HG02970 (cell line): ENCODE results near the gene SPTB.
"Not testable (repeated sequence)": the region's sequence is repeated elsewhere in the genome, so short reads cannot be mapped to it uniquely, and the experiment has no call there.

Experiments used
- ATAC-seq: cut with Tn5 transposase; IDR thresholded peaks from one replicate; pipeline ENCODE4 v1.9.1; 2021; ENCODE audit warnings: mild to moderate bottlenecking, moderate library complexity, moderate number of reproducible peaks; ENCODE audit not compliant: unreplicated experiment, low FRiP score

Gene SPTB

DNA sequence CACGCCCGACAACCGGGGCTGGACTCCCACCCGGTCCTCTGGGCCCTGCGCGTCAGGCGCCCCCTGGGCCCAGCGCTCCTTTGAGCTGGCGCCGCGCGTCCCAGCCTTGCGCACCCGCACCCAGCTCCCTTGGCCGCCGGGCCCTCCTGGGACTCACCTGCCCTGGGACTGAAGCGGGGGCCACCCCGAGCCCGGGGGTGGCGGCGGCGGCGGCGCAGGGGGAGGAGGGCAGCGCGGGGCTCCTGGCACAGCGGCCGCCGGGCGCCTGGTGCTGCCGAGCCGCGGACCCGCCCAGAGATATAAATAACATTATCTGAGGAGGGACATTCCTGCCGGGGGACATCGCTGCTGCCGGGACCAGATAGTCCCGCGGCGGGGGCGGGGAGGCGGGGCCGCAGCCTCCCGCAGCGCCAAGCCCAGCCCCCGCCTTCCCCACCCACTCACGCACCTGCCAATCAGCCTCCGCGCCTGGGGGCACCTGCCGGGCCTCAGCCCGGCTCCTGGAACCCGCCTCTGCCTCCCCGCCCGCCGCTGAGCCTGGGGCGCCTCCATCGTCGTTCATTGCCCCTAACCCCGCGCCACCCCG lies at the start of gene SPTB:
SPTB (minus strand) TSS at position 273 of the 586 bp plus-strand sequence. CDS start 56,813 bp downstream, outside the sequence.
- ATAC-seq, result no peak

DNA sequence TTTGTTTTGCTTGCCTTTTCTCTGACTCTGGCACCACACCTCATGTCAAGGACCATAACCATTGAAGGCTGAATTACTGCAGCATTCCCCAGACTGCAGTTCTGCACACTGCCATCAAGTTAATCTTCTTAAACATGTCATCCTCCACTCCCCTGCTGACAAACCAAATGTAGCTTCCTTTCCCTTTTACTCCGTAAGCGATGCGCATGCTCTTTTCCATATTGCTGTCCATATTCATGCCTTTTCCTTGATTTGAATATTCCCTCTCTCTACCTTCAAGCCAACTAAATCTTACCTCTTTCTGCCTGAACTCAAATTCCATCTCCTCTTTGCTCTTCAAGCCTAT lies 49.3 kb upstream of the SPTB start:
- ATAC-seq, result no peak

DNA sequence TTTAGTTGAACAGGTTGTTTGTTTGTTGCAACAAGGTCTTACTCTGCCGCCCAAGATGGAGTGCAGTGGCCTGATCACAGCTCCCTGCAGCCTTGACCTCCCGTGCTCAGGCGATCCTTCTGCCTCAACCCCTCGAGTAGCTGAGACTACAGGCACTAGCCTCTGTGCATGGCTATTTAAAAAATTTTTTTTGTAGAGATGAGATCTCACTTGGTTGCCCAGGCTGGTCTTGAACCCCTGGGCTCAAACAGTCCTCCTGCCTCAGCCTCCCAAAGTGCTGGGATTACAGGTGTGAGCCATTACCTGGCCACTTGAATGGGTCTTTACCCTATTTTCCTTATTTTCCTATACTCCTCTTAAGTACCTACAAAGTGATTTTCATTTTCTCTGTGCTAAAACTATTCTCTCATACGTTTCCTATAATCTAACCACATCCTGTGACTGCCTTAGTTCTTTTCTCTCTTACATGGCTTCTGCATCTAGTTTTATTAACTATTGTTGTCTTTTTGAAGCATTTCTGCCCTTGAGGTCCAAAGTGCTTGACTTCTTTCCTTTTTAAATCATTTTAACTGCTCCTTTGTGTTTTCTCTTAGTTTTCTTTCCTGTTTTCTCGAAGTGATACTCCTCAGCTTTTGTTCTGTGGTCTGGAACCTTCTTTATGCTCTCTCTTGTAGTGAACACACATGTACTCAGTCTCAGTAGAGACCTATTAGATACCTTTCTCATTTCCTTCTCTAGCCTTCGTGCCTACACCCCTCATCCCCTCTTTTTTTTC lies 48.7 kb upstream of the SPTB start:
- no peak for ATAC-seq

DNA sequence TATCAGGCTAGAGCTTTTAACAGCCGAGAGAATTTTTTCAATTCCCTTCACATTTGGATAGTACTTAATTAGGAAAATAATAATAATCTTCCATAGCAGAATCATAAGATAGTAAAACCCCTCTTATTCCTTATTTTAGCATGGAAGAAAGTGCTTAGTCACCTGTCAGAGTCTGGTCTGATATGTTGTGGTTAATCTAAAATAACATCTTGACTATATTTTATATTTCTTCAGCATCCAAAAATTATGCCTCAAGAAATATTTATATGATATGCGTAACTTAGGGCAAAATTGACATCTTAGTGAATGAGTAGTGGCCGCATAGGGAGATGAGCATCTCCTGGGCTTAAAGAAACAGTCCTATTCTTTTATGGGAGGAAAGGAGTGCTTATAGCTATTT lies 47.3 kb upstream of the SPTB start:
- no peak for ATAC-seq

DNA sequence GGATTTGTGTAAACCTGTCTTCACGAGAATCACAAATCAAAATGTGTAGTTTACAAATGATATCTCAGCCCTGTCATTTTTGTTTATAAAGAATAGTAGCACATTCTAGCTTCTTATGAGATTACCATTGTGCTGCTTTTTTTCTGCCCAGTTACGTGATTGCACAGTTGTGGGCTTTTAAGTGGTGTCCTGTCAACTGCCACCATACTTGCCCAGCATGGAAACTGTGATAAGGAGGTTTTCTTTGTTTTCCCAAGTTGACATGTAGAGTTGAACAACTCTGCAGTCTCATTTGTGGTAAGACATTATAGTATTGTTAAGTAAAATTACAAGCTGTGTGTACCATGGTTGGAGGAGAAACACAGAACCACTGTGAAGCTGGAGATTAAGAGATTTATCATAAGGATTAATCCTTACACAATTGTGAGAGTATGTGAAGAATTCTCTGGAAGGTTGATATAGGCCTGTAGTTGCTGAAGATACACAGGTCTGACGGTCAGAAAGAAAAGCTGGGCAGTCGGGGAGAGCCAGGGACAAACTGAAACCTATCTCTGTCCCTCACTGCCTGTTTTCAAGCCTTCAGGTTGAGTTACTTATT lies 46.8 kb upstream of the SPTB start:
- ATAC-seq, result no peak

DNA sequence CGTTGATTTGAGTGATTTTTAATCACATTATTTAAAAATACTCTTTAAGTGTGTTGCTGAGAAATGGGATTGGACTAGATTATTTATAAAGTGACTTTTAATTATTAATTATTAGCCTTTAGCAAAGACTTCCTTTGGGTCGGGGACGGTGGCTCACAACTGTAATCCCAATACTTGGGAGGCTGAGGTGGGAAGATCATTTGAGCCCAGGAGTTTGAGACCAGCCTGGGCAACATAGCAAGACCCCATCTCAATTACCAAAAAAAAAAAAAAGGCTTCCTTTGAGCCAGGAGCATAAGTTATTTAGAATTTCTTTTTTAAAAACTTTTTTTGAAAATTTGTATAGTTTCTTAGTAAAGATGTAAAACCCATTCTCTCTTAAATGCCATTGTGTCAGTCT lies 43.3 kb upstream of the SPTB start:
- ATAC-seq, result no peak

DNA sequence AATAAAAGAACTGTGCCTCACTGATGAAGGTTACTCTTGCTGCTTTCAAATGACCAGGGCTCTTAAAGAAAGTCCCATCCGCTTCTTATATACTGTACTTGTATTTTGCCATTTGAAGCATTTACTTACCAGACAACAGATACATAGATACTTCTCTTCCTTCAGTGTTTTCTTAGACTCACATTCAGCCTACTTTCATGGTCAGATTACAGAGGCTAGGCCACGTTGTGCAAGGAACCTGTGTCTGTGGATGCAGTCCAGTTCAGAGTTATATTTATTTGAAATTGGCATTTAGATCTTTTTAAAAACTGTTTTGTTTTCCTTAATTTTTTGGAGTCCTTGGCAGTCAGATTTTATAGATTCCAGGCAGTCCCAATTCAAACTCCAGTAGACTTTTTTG lies 40.8 kb upstream of the SPTB start:
- no peak for ATAC-seq

DNA sequence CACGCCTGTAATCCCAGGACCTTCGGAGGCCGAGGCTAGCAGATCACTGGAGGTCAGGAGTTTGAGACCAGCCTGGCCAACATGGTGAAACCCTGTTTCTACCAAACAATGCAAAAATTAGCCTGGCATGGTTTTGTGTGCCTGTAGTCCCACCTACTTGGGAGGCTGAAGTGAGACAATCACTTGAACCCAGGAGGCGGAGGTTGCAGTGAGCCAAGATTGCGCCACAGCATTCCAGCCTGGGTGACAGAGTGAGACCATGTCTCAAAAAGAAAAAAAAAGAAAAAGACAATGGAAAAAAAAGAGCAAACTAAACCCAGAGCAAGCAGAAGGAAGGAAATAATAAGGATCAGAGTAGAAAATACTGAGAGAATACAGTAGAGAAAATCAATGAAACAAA lies 39.9 kb upstream of the SPTB start:
- ATAC-seq, result no peak

DNA sequence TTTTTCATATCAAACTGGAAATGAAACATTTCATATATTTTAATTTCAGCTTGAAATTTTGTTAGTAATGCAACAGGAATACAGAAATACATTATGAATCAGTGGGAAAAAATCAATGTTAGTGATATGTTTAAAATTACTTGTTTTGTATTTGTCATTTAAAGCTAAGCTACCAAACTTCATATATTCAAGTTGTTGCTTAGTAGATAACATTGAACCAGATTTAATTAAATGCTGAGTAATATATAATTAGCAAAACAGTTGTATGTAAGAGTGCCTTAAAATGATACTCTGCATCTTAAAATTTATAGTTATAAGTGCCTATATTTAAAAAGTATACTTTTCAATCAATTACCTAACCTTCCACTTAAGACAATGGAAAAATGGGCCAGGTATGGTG lies 39.5 kb upstream of the SPTB start:
- ATAC-seq, result no peak

DNA sequence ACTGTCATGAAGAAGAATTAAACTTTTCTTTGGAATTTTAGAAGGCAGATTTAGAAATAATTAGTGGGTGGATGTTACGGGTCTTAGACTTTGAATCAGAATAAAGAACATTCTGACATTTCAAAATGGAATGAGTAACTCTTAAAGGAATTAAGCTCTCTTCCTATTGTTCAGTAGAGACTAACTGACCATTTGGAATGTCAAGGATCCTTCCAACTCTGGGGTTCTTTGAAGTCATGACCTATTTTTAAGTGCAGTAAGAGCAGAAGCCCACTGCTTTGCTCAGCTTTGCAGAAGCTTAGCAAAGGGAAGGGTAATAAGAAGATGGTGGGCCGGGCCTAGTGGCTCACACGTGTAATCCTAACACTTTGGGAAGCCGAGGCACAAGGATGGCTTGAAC lies 38.5 kb upstream of the SPTB start:
- ATAC-seq, result no peak

DNA sequence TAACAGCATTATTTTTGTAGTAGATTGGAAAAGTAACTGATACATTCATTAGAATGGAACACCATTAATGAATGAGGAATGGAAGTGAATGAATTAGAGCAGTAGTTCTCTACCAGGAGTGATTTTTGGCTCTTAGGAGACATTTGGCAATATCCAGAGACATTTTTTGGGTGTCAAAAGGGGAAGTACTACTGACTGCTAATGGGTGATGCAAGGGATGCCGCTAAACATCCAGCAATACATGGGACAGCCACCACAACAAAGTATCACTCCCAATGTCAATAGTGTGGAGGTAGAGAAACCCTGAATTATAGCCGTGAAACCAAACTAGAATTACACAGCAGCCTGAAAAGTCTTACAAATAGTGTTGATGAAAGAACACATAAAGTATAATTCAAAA lies 36.1 kb upstream of the SPTB start:
- ATAC-seq, result no peak

DNA sequence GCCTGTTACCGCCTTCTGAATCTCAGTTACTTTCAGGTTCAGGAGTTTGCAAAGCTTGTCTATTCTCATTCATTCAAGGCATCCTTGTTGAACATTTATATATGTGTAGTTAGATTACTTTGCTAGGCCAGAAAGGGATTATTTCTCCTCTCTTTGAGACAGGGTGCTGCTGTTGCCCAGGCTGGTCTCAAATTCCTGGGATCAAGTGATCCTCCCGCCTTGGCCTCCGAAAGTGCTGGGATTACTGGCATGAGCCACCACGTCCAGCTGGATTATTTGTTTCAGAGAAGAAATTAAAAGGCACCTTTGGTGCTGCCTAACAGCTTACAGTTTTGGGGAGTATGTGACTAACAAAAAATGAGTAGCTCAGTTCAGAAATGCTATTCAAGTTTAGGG lies 35.3 kb upstream of the SPTB start:
- no peak for ATAC-seq

DNA sequence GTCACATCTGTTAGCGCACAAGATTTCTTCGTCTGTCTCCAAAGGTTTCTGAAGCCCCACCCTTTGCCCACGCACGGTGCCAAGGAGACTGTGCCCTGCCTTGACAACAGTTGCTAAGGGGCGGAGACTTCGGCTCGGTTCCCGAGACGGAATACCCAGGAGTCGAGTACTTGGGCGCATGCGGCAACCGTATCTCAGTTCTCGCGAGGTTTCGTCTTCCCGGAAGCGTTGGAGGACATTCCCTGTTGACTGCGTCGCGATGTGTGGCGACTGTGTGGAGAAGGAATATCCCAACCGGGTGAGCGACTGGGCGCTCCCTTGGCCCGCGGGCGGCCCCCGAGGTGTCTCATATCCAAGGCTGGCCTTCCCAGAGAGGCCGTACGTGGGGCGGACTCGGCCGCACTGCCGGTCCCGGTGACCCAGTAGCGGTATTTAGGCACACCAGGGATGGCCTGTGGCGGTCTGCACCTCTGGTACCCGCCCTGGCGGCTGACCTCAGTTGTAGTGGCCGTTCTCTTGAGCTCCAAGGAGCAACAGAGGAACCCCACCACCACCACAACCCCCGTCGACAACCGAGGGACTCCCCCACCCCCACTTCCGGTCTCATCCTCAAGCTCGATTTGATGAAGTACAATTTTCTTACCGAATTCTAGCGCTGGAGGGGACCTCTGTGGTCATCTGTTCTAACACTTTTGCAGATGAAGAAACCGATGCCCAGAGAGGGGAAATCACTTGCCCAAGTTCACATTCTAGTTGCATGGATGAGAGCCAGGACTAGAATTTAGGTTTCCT lies 34.7 kb upstream of the SPTB start, which contains the start of gene CHURC1:
CHURC1 (plus strand) TSS at position 219 of the 792 bp plus-strand sequence; CDS start at position 260, 41 bp downstream.
- ATAC-seq, result peak; percentile 94

DNA sequence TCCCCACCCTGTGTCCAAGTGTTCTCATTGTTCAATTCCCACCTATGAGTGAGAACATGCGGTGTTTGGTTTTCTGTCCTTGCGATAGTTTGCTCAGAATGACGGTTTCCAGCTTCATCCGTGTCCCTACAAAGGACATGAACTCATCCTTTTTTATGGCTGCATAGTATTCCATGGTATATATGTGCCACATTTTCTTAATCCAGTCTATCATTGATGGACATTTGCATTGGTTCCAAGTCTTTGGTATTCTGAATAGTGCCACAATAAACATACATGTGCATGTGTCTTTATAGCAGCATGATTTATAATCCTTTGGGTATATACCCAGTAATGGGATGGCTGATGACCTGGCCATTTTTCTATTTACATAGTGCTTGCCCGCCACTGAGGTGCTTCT lies 33.8 kb upstream of the SPTB start:
- not testable (repeated sequence) for ATAC-seq

DNA sequence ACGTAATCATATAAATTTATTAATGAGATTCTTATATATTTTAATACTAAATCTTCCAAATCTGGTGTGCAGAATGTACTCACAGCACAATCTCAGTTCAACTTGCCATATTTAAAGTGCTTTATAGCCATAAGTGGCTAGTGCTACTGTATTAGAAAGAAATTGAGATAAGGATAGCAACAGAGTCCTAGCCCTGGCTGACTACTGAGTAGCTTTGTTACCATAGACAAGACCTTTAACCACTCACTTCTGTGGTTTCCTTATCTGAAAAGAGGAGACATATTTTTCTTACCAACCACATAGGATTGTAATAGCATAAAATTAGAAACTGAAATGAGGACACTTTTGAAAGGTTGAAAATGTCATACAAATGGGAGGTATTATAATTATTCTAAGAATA lies 32.6 kb upstream of the SPTB start:
- ATAC-seq, result no peak

DNA sequence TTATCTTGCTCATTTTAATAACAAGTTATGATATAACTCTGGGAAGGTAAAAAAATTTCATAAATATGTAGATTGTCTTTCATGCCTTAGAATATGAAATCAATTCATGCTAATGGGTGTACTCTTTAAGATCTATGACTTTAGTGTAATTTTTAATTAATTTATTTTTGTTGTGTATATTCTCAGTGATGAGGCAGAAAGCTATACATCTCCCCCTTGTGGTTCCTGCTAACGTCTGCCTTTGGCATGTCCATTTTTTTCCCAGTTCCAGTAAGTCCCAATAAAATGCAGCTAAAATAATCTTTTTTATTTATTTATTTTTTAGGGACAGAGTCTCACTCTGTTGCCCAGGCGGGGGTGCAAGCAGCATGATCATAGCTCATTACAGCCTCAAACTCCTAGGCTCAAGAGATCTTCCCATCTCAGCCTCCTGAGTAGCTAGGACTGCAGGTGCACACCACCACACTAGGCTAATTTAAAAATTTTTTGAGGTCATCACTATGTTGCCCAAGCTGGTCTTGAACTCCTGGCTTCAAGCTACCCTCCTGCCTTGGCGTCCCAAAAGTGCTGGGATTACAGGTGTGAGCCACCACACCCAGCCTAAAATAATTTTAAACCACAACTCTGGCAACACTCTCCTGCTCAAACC lies 31.3 kb upstream of the SPTB start:
- no peak for ATAC-seq

DNA sequence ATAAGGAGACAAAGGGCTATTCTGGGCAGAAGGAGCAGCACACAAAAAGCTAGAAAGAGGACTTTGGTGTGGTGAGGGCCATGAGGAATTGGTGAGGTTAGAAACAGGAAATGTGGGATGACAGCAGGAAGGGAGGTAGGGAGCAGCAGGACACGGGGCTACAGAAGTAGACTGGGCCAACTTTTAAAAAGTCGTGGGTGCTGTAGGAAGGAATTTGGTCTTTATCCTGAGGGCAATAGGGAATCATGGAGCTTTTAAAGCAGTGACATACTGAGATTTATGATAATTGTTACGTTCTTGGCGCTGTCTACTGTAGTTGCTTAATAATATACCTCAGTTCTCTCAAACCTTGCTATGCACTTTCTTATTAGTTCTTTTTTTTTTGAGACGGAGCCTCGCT lies 26.3 kb upstream of the SPTB start:
- ATAC-seq, result no peak

DNA sequence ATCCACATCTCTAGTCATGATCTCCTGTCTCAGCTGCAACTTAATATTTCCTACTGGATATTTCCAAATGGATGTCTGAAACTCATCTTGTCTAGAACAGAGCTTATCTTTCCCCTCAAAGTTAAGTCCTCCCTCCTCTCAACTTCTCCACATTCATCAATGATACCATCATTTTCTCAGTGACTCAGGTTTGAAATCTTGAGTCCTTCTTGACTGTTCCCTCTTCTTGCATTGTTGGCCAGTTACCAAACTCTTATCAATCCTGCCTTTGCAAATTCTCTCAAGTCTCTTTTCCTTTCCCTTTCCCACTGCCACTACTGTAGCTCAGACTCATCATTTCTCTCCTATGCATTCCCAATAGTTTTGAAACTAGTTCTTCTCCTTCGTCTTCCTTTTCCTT lies 20.3 kb upstream of the SPTB start:
- ATAC-seq, result no peak

DNA sequence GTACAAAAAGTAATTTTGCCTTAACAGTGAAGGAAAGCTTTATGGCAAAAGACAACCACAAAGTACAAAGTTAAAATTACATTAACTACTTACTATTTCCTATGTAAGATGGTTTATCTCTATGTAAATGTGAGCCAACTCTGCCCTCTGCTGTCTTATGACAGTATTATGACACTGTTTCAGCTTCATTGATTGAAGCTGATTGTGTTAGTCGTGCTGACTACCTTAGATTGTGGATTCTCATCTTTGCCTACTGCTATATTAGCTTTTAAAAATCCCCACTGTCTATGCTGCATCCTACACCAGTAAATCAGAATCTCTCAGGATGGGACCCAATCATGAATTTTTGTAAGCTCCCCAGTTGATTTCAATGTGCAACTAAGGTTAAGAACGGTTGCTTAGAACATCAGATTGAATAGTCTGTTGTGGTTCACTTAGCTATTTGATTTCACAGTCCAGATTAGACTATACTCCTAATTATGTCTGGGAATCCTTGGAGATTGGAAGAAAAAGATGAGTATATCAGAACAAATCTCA lies 12.2 kb upstream of the SPTB start:
- ATAC-seq, result no peak

DNA sequence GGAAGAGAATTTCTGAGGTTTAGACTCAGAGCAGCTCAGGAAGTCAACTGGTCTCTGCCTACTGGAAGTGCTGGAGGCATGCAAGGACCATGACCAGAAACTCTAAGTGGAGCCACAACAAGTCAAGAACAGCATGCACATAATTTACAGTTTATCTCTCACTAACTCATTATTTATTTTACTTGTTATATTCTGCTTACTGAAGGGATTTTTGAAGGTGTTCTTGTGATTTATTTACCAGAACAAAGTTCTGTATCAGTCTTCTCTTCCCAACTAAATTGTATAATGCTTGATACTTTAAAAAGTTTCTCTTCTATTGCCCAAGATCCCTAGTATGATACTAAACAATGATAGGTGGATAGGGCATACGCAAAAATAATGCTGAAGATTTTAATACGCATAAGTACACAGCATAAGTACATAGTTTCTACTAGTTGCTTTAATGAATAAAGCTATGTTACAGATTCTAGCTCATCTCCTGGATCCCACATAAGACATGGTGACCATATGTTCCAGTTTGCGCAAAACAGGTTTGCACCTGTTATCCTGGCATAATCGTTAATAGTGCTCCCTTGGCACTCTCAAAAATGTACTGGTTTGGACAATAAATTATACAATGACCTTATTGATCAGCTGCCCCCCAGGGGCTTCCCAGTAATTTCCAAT lies 11.6 kb upstream of the SPTB start:
- ATAC-seq, result no peak
